GDM1 (cell line): ENCODE data around the gene ZNF132.

Experiments
- DNase-seq: peaks from one replicate; lab custom pipeline; 2025; lab: John Stamatoyannopoulos, UW

The ZNF132 gene

GRCh38 chr19:58386576-58387337 is 53.2 kb downstream of the ZNF132 start, which contains the start of gene RPS5:
Gene RPS5 (plus strand): TSS chr19:58387269. CDS start chr19:58388138, 869 bp downstream.
- DNase-seq = peak; percentile 95

- no peak for DNase-seq
Observed at GRCh38 chr19:58385891-58386575, 53.9 kb downstream of the ZNF132 start.

GRCh38 chr19:58385313-58385890 is 54.6 kb downstream of the ZNF132 start:
- no peak for DNase-seq

- no peak for DNase-seq
Observed at GRCh38 chr19:58382997-58383603, 56.9 kb downstream of the ZNF132 start.
